NCI-H1092 (cell line): ENCODE measurements around the gene POU4F3.
"Not testable (repeated sequence)": the region's sequence is repeated elsewhere in the genome, so short reads cannot be mapped to it uniquely, and the experiment has no call there.

ENCODE experiments used
- DNase-seq: peaks from one replicate; lab custom pipeline; 2025; lab: John Stamatoyannopoulos, UW

The POU4F3 gene

DNA sequence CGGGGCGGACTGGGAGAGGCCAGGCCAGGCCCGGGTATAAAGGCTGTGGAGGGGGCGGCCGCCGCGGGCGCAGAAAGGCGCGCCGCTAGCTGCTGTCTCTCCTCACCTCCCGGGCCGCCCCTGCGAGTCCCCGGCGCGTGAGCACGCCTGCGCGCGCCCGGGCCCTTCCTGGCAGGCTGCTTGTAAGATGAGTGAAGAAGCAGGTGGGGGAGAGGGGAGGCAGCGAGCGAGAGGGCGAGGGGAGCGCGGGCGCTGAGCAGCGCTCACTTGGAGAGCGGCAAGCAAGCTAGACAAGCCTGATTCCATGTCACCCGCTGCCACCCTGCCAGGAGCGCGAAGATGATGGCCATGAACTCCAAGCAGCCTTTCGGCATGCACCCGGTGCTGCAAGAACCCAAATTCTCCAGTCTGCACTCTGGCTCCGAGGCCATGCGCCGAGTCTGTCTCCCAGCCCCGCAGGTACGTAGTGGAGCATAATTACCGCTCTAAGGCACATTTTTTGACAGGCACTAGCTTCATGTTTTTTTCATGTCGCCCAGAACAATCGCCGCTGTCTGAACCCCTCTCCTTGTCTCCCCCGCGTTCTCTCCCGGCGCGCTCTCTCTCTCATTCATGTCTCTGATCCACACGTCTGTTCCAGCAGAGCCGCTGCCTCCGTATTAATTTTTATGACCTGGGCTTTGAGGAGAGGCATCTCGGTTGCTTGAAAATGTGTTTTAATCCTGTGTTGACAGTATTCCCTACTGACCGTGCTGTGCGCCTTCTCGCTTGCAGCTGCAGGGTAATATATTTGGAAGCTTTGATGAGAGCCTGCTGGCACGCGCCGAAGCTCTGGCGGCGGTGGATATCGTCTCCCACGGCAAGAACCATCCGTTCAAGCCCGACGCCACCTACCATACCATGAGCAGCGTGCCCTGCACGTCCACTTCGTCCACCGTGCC, at the start of gene POU4F3:
Gene POU4F3 (plus strand): TSS at position 66 of the 941 bp plus-strand sequence. CDS start 274 bp downstream, at position 340.
- no peak for DNase-seq

DNA sequence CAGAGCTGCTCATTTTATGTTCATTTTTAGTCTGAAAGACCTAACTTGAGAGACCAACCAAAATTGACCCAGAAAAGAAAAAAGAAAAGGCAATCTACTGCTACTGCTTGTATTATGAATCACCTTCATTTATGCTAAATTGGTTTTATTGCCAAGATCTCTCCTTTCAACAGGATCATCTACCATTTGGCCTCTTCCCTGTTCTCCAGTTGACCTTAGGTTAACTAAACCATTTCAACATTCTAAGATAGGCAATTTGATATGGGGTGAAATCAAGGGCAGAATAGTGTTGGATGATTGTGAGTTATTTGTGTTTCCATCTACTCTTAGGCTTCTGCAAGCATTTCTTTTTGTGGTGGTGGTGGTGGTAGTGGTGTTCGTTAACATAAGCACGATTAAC, 48.3 kb upstream of the POU4F3 start:
- no peak for DNase-seq

DNA sequence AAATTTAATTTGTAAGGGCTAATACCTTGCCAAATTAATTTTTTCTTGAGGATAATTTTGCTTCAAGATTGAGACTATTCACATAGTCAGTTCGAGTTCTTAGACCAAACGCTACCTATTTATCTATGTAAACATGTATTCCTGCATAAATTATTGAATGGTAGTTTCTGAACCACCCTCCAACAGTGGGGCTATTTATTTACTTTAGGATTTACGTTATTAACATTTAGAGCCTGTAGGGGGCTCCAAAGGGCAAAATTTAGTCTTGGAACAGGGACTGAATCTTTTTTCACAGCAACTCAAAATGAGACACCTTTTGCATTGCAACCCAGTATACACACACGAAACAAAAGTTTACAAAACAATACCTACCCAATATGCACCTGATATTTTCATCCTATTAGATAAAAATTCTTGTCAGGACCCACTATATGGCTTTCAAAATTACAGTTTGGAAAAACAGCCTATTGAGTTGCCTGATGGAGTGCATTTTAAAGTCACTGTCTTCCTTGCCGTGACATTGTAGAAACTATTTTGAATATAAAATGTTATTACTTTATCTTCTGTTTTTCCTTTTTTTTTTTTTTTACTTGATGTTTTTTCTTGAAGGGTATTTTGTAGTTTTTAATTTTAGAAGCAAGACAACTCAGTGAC, 47.1 kb upstream of the POU4F3 start:
- DNase-seq = peak; percentile 12

- no peak for DNase-seq
Observed at GRCh38 chr5:146296245-146296644, 42.4 kb upstream of the POU4F3 start.

DNA sequence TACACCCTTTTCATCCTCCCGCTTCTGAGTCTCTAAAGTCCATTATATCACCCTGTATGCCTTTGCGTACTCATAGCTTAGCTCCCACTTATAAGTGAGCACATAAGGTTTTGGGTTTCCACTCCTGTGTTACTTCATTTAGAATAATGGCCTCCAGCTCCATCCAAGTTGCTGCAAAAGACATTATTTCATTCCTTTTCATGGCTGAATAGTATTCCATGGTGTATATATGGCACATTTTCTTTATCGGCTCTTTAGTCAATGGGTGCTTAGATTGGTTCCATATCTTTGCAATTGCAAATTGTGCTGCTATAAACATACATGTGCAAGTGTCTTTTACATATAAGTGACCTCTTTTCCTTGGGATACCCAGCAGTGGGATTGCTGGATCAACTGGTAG, 39.7 kb upstream of the POU4F3 start:
- not testable (repeated sequence) for DNase-seq

DNA sequence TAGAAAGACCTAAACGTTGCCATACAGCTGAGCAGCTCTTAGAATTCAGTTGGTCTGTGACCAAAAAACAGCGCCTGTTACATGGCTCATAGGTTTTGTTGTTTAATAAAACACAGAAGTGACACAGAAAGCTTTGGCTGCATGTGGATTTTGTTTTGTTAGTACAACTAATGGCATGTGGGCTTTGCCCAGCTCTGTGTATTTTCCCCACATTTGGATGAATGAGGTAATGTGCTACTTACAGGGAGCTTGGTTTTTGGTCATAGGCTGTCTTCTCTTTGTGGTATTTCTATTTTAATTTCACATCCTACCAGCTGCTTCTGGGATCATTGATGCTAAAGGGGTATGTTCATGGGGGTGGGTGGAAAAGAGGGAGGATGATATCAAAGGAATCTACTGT, 37.0 kb upstream of the POU4F3 start:
- DNase-seq = no peak

- DNase-seq = no peak
Observed at GRCh38 chr5:146302406-146302805, 36.2 kb upstream of the POU4F3 start.

- DNase-seq = no peak
Observed at GRCh38 chr5:146306838-146307237, 31.8 kb upstream of the POU4F3 start.

- DNase-seq = no peak
Observed at GRCh38 chr5:146307796-146308195, 30.8 kb upstream of the POU4F3 start.

DNA sequence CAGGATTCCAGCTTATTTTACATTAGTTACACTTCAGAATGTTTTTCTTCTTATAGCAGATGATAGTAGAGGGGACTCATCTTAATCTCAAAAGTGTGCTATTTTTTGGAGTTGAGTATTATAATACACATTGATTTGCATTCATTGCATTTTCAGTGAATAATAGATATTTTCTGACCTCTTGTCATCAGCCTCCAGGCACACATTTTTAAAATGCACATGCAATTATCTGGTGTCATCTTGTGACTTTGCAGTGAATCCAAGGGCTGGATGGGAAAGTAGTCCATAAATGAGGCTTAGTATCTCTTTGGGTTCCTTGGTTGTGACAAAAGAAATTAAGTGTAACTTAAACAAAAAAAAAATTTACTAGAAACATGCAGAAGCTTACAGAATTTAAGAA, 28.1 kb upstream of the POU4F3 start:
- DNase-seq = no peak

GRCh38 chr5:146311278-146311677, 27.4 kb upstream of the POU4F3 start:
- DNase-seq = no peak

- no peak for DNase-seq
Observed at GRCh38 chr5:146313027-146313426, 25.6 kb upstream of the POU4F3 start.

DNA sequence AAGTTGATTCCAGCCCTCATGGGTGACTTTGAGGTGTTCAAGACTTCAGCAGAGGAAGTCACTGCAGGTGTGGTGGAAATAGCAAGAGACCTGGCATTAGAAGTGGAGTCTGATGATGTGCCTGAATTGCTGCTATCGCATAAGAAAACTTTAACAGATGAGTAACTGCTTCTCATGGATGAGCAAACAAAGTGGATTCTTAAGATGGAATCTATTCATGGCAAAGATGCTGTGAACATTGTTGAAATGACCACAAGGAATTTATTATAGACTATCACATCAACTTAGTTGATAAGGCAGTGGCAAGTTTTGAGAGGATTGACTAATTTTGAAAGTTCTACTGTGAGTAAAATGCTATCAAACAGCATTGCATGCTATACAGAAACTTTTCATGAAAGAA, 17.1 kb upstream of the POU4F3 start:
- DNase-seq = no peak

DNA sequence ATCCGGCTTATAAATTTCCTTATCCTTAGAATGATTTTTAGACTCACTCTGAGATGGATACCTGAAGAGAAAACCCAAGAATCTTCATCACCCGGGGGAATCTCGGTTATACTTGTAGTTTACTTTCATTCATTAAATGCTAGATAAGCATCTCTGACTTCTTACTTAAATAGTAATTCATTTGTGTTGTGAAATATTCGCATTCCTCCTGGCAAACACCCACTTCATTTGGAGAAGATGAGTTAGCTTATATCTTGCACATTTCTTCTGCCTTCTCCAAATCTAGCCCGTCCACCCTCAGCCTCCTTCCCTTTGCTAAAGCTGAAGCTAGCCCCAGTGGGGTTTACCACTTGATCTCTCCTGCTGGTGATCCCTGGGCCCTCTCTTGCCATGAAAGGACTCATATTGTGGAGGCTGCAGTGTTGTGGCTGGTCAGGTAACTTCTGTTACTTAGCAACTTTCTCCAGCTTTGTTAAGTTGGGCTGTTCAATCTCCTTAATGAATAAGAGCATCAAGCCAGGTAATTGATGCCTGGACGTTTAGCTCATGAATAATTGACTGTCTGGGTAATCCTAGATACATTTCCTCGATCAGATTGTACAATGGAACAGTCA, 11.3 kb upstream of the POU4F3 start:
- no peak for DNase-seq

DNA sequence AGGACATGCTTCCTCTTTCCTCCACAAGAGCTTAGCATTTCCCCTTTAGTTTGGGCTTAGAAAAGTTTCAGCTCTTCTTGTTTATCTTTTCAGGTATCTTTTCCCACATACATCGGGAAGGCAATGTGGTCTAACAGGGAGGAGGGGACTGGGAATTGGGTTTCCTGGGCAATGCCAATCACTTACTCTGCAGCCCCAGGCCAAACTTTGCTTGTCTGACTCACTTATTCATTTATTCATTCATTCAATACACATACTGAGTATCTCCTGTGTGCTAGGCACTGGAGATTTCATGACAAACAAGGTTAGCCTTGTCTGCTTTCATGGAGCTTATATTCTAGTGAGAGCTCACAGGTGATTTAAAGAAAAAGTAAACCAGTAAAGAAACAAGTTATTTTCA, 10.7 kb upstream of the POU4F3 start:
- no peak for DNase-seq

DNA sequence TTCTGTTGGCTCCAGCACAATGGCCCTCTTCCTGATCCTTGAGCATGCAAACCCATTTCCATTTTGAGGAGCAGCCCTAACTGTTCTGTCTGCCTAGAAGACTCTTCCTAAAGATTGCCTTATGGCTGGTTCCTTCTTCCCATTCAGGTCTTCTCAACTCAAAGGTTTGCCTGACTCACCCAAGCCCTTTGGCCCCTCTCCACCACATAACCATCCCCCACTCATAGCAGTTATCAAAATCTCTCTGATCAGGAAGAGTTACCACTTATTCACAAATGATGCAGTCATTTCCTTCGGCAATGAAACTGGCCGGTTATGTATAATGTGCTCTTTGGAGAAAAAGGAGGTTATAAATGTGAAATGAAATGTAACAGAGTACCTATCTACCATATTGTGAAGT, 8.9 kb upstream of the POU4F3 start:
- no peak for DNase-seq

DNA sequence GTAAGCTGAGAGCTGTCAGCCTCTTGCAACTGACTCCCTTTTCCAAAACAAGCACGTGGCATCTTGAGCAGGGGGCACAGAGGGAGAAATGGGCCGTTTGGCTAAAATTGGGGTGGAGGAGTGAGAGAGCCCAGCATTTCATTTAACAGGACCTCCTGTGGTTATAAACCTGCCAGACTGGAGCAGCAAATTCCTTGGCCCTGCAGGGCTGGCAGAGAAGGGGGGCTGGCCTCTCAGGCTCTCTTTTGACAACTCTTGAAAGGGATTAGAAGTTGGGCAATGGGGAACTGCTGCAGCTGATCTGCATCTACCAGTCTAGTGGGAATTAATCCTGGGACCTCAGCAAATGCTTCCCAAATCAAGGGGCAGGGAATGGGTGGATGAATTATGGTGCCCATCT, 7.2 kb upstream of the POU4F3 start:
- no peak for DNase-seq

- DNase-seq = no peak
Observed at GRCh38 chr5:146334074-146334533, 4.5 kb upstream of the POU4F3 start.

GRCh38 chr5:146336197-146336596, 2.4 kb upstream of the POU4F3 start:
- DNase-seq = no peak

DNA sequence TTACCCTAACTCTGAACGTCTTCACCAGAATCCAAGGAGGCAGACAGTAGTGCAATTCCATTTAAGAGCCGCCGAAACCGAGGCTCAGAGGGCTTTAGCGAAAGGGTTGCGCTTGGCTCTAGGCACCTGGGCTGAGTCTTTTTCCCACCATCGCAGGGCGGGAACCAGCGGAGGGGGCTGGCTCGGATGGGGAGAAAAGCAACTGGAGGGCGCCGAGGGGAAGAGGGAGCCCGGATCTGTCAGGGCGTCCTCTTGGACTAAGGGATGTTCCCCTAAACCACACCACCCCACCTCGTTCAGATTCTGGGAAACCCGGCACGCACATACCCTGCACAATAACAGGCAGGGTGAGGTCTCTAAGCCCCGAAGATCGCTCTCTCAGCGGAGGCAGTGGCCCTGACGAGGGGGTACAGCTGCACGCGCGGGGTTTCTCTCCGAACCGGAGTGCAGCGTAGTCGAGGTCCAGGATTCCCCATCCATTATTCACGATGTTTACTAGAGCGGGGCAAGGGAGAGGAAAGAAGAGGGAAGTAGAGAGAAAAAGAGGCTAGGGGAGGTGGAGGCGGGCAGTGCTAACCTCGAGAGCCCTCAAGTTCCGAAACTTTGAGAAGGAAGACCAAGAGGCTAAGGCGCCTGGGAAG, 1.3 kb upstream of the POU4F3 start:
- no peak for DNase-seq

- no peak for DNase-seq
Observed at GRCh38 chr5:146337928-146338327, 711 bp upstream of the POU4F3 start.

- no peak for DNase-seq
Observed at GRCh38 chr5:146339715-146340259, 1.1 kb downstream of the POU4F3 start.
